Measurements from ENCODE around the gene CTBP1. TPM values are rescaled to one million over a fixed set of nuclear protein-coding genes. Genes with fewer than 3 reads are reported as not detected.

CTBP1 gene
- total and polyA plus RNA-seq, 2 donors (not counting 1 experiment from before 2014, with no cell fraction given), result 212 to 343 TPM

- Histone ChIP-seq H3K4me1 (ENCODE audit: control insufficient read depth in 2 of 2, insufficient read depth in 2 of 2, low read length in 2 of 2) (peaks cover 36 to 45% of the 10 kb centered on the region in 2 donors), H3K27ac (ENCODE audit: low read length in 2 of 2) (peak overlapping the region; percentile 5 to 9), H3K4me2 (replicated peaks; ENCODE audit: low read depth, low read length, poor library complexity, severe bottlenecking) (peak overlapping the region; percentile 73), H3K79me2 (ENCODE audit: control insufficient read depth, insufficient read depth, low read length) (peaks cover 25% of the 10 kb centered on the region), H4K20me1 (ENCODE audit: control insufficient read depth, insufficient read depth, low read length, poor library complexity, severe bottlenecking) (no peaks in the 10 kb centered on the region), H2AFZ (ENCODE audit: insufficient read depth, low read depth, low read length, poor library complexity, severe bottlenecking) (no peak overlapping the region), H3K27me3 (replicated peaks in 1 of 4; ENCODE audit: control extremely low read depth in 1 of 4, control insufficient read depth in 3 of 4, insufficient read depth in 4 of 4, low read length in 3 of 4) (no peaks in the 10 kb centered on the region), H3K9me3 (ENCODE audit: control extremely low read depth in 1 of 3, control insufficient read depth in 2 of 3, insufficient read depth in 1 of 3, low read length in 2 of 3) (peaks cover 0 to 13% (median 8%) of the 10 kb centered on the region in 3 donors), H3K4me3 (ENCODE audit: control extremely low read depth in 1 of 5, extremely low read depth in 1 of 5, insufficient read depth in 1 of 5, low read depth in 2 of 5, low read length in 4 of 5) (no peak overlapping the region), H3K9ac (ENCODE audit: low read length) (no peak overlapping the region), H3K36me3 (replicated peaks in 1 of 2; ENCODE audit: control extremely low read depth in 1 of 2, control insufficient read depth in 1 of 2, extremely low read depth in 1 of 2, insufficient read depth in 2 of 2, low read length in 1 of 2) (no peaks in the 10 kb centered on the region)
- CTCF ChIA-PET, result interaction anchor here (0.8 to 3.0 kb wide), 5 partner anchors 8 to 104 kb away, joined by 3 to 21 read pairs (median 8); partner anchors contain the start of genes CTBP1 and SPON2
- H3K9me3 Mint-ChIP-seq (ENCODE audit: insufficient read depth), result no peaks in the 10 kb centered on the region
- no peaks in the 10 kb centered on the region for H3K27me3 Mint-ChIP-seq
- H3K4me3 Mint-ChIP-seq, result no peak overlapping the region
- 100% methylated on average over 1 of the region's 4 CpGs for WGBS (ENCODE audit: insufficient coverage)
- H3K27ac Mint-ChIP-seq, result no peak overlapping the region
- no peak for DNase-seq
- TF ChIP-seq EZH2 (IDR thresholded peaks at IDR 0.05; ENCODE audit: borderline replicate concordance, insufficient read depth, low read depth, low read length, poor library complexity, severe bottlenecking), result no peak
- TF ChIP-seq CTCF (IDR thresholded peaks at IDR 0.05), result no peak
- no peak for ATAC-seq (ENCODE audit: low read depth)
- intact Hi-C loops (cut with micrococcal nuclease), result no loop called here
- POLR2A ChIA-PET, result interaction anchor here (0.8 kb wide), 1 partner anchor 33 kb away, joined by 4 read pairs; no protein-coding TSS in a partner anchor
- peaks cover 50% of the 10 kb centered on the region for H3K4me1 Mint-ChIP-seq
Measured at GRCh38 chr4:1164040-1164439, 84.9 kb downstream of the CTBP1 start.

Other genes starting within 250 kb of the CTBP1 start
- 28.5 and 28.9 TPM in 2 replicates for gene FGFRL1, start 237.5 kb downstream of the CTBP1 start, total RNA-seq
- 24.1 and 33.8 TPM in 2 replicates for gene FGFRL1, start 237.5 kb downstream of the CTBP1 start, polyA plus RNA-seq
- gene RNF212, start 135.6 kb downstream of the CTBP1 start, total RNA-seq, result 3.8 and 5.9 TPM in 2 replicates
- gene RNF212, start 135.6 kb downstream of the CTBP1 start, polyA plus RNA-seq, result 2.1 TPM in 2 replicates
- 3.8 and 5.3 TPM in 2 replicates for gene SPON2, start 76.5 kb downstream of the CTBP1 start, total RNA-seq
- 5.1 and 7.9 TPM in 2 replicates for gene SPON2, start 76.5 kb downstream of the CTBP1 start, polyA plus RNA-seq
- 103 and 106 TPM in 2 replicates for gene MAEA, start 40.8 kb upstream of the CTBP1 start, total RNA-seq
- gene MAEA, start 40.8 kb upstream of the CTBP1 start, polyA plus RNA-seq, result 107 and 114 TPM in 2 replicates
- gene UVSSA, start 98.1 kb upstream of the CTBP1 start, total RNA-seq, result 40.5 and 47.3 TPM in 2 replicates
- gene UVSSA, start 98.1 kb upstream of the CTBP1 start, polyA plus RNA-seq, result 34.6 and 38.7 TPM in 2 replicates
- gene NKX1-1, start 157.3 kb upstream of the CTBP1 start, total RNA-seq, result not detected in 2 replicates
- not detected in 2 replicates for gene NKX1-1, start 157.3 kb upstream of the CTBP1 start, polyA plus RNA-seq